ENCODE results near the gene CAPN13. TPM values are rescaled to one million over a fixed set of nuclear protein-coding genes. Genes with fewer than 3 reads are reported as not detected.
"Not testable (repeated sequence)": the region's sequence is repeated elsewhere in the genome, so short reads cannot be mapped to it uniquely, and the experiment has no call there.

CAPN13 gene
- polyA plus RNA-seq, 1 donor, result 2.5 TPM

- DNase-seq, result no peak
These were observed 101.3 kb downstream of the CAPN13 start for GRCh38 chr2:30705711-30706533.

- DNase-seq, result no peak
These were observed 102.2 kb downstream of the CAPN13 start for GRCh38 chr2:30705056-30705455.

- no peak for DNase-seq
These were observed 102.8 kb downstream of the CAPN13 start for GRCh38 chr2:30704309-30705020.

GRCh38 chr2:30702694-30703093 lies 104.6 kb downstream of the CAPN13 start:
- DNase-seq, result no peak

- no peak for DNase-seq
These were observed 105.5 kb downstream of the CAPN13 start for GRCh38 chr2:30701782-30702181.

GRCh38 chr2:30697242-30698103 lies 109.8 kb downstream of the CAPN13 start:
- not testable (repeated sequence) for DNase-seq

- DNase-seq, result no peak
These were observed 111.5 kb downstream of the CAPN13 start for GRCh38 chr2:30695749-30696148.

GRCh38 chr2:30694286-30695055 lies 112.8 kb downstream of the CAPN13 start:
- DNase-seq, result no peak

GRCh38 chr2:30693821-30694281 lies 113.4 kb downstream of the CAPN13 start:
- no peak for DNase-seq

GRCh38 chr2:30692829-30693275 lies 114.4 kb downstream of the CAPN13 start:
- DNase-seq, result no peak

GRCh38 chr2:30691948-30692828 lies 115.1 kb downstream of the CAPN13 start:
- no peak for DNase-seq

- no peak for DNase-seq
These were observed 115.9 kb downstream of the CAPN13 start for GRCh38 chr2:30691091-30691947.

GRCh38 chr2:30690126-30690561 lies 117.1 kb downstream of the CAPN13 start:
- DNase-seq, result no peak

GRCh38 chr2:30689496-30690125 lies 117.6 kb downstream of the CAPN13 start:
- no peak for DNase-seq

GRCh38 chr2:30688956-30689401 lies 118.3 kb downstream of the CAPN13 start:
- DNase-seq, result no peak

- DNase-seq, result no peak
These were observed 120.6 kb downstream of the CAPN13 start for GRCh38 chr2:30686669-30687068.

- DNase-seq, result no peak
These were observed 121.2 kb downstream of the CAPN13 start for GRCh38 chr2:30686000-30686399.

- DNase-seq, result no peak
These were observed 122.2 kb downstream of the CAPN13 start for GRCh38 chr2:30684996-30685395.

- no peak for DNase-seq
These were observed 122.7 kb downstream of the CAPN13 start for GRCh38 chr2:30684516-30684915.
